ENCODE data around the gene SNTG2. TPM values are rescaled to one million over a fixed set of nuclear protein-coding genes. Genes with fewer than 3 reads are reported as not detected.

Gene SNTG2
- total RNA-seq, 1 experiment from 2014 or later = 20.5 TPM

GRCh38 chr2:1041012-1041805 lies 90.6 kb downstream of the SNTG2 start:
- Mint-ChIP-seq H3K27me3 (ENCODE audit: low read depth) (peaks cover 3% of the 10 kb centered on the region), H3K9me3 (peaks cover 55% of the 10 kb centered on the region), H3K4me3 (no peak overlapping the region), H3K36me3 (peaks cover 52% of the 10 kb centered on the region), H3K27ac (no peak overlapping the region), H3K4me1 (peaks cover 16% of the 10 kb centered on the region)
- ATAC-seq (no peak), DNase-seq (ENCODE audit: low spot score) (no peak)
- POLR2A ChIA-PET = no interaction called here
- TF ChIP-seq SP1 (CRISPR knock-in tag; conservative IDR thresholded peaks at IDR 0.05) (no peak), GRHL2 (CRISPR knock-in tag; IDR thresholded peaks at IDR 0.05; ENCODE audit: insufficient replicate concordance, severe bottlenecking) (no peak), ZNF396 (CRISPR knock-in tag; IDR thresholded peaks at IDR 0.05; ENCODE audit: borderline replicate concordance) (no peak), ELF4 (CRISPR knock-in tag; IDR thresholded peaks at IDR 0.05; ENCODE audit: low read depth) (no peak)
- TF ChIP-seq, protein P1, sequence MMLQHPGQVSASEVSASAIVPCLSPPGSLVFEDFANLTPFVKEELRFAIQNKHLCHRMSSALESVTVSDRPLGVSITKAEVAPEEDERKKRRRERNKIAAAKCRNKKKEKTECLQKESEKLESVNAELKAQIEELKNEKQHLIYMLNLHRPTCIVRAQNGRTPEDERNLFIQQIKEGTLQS (CRISPR knock-in tag; conservative IDR thresholded peaks at IDR 0.05) = no peak
- TF ChIP-seq, protein P2, sequence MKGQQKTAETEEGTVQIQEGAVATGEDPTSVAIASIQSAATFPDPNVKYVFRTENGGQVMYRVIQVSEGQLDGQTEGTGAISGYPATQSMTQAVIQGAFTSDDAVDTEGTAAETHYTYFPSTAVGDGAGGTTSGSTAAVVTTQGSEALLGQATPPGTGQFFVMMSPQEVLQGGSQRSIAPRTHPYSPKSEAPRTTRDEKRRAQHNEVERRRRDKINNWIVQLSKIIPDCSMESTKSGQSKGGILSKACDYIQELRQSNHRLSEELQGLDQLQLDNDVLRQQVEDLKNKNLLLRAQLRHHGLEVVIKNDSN (CRISPR knock-in tag; IDR thresholded peaks at IDR 0.05) = no peak
- CTCF ChIA-PET = no interaction called here

GRCh38 chr2:1045109-1045508 lies 94.5 kb downstream of the SNTG2 start:
- POLR2A ChIA-PET = interaction anchor here (0.5 kb wide), 1 partner anchor 68 kb away, joined by 3 read pairs; no protein-coding TSS in a partner anchor
- Mint-ChIP-seq H3K4me3 (no peak overlapping the region), H3K27ac (peak overlapping the region; percentile 1; the same call in 1 of the 2 replicates), H3K9me3 (peaks cover 90% of the 10 kb centered on the region), H3K4me1 (peaks cover 28% of the 10 kb centered on the region), H3K27me3 (ENCODE audit: low read depth) (peaks cover 11% of the 10 kb centered on the region), H3K36me3 (peaks cover 87% of the 10 kb centered on the region)
- ATAC-seq = no peak
- no peak for DNase-seq (ENCODE audit: low spot score)
- CTCF ChIA-PET = no interaction called here
- TF ChIP-seq ZNF671 (CRISPR knock-in tag; IDR thresholded peaks at IDR 0.05) (no peak), TP53 (CRISPR knock-in tag; IDR thresholded peaks at IDR 0.05) (no peak), ZNF317 (CRISPR knock-in tag; IDR thresholded peaks at IDR 0.05; ENCODE audit: borderline replicate concordance, low read depth) (no peak), MXD4 (CRISPR knock-in tag; IDR thresholded peaks at IDR 0.05; ENCODE audit: borderline replicate concordance) (no peak), FOXJ3 (CRISPR knock-in tag; IDR thresholded peaks at IDR 0.05; ENCODE audit: borderline replicate concordance) (no peak), NFATC4 (CRISPR knock-in tag; IDR thresholded peaks at IDR 0.05) (no peak), HMGA2 (CRISPR knock-in tag; IDR thresholded peaks at IDR 0.05) (no peak), AR (CRISPR knock-in tag; IDR thresholded peaks at IDR 0.05) (no peak), NR2C2 (CRISPR knock-in tag; IDR thresholded peaks at IDR 0.05) (no peak), ZNF396 (CRISPR knock-in tag; IDR thresholded peaks at IDR 0.05; ENCODE audit: borderline replicate concordance) (no peak), ZNF232 (CRISPR knock-in tag; IDR thresholded peaks at IDR 0.05) (no peak), PRDM15 (CRISPR knock-in tag; IDR thresholded peaks at IDR 0.05) (no peak), ESRRA (CRISPR knock-in tag; IDR thresholded peaks at IDR 0.05; ENCODE audit: borderline replicate concordance) (no peak), NR3C1 (CRISPR knock-in tag; conservative IDR thresholded peaks at IDR 0.05; ENCODE audit: low read depth) (no peak)
- TF ChIP-seq, protein P3, sequence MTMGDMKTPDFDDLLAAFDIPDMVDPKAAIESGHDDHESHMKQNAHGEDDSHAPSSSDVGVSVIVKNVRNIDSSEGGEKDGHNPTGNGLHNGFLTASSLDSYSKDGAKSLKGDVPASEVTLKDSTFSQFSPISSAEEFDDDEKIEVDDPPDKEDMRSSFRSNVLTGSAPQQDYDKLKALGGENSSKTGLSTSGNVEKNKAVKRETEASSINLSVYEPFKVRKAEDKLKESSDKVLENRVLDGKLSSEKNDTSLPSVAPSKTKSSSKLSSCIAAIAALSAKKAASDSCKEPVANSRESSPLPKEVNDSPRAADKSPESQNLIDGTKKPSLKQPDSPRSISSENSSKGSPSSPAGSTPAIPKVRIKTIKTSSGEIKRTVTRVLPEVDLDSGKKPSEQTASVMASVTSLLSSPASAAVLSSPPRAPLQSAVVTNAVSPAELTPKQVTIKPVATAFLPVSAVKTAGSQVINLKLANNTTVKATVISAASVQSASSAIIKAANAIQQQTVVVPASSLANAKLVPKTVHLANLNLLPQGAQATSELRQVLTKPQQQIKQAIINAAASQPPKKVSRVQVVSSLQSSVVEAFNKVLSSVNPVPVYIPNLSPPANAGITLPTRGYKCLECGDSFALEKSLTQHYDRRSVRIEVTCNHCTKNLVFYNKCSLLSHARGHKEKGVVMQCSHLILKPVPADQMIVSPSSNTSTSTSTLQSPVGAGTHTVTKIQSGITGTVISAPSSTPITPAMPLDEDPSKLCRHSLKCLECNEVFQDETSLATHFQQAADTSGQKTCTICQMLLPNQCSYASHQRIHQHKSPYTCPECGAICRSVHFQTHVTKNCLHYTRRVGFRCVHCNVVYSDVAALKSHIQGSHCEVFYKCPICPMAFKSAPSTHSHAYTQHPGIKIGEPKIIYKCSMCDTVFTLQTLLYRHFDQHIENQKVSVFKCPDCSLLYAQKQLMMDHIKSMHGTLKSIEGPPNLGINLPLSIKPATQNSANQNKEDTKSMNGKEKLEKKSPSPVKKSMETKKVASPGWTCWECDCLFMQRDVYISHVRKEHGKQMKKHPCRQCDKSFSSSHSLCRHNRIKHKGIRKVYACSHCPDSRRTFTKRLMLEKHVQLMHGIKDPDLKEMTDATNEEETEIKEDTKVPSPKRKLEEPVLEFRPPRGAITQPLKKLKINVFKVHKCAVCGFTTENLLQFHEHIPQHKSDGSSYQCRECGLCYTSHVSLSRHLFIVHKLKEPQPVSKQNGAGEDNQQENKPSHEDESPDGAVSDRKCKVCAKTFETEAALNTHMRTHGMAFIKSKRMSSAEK (CRISPR knock-in tag; IDR thresholded peaks at IDR 0.05; ENCODE audit: borderline replicate concordance) = no peak
- TF ChIP-seq, protein P4, sequence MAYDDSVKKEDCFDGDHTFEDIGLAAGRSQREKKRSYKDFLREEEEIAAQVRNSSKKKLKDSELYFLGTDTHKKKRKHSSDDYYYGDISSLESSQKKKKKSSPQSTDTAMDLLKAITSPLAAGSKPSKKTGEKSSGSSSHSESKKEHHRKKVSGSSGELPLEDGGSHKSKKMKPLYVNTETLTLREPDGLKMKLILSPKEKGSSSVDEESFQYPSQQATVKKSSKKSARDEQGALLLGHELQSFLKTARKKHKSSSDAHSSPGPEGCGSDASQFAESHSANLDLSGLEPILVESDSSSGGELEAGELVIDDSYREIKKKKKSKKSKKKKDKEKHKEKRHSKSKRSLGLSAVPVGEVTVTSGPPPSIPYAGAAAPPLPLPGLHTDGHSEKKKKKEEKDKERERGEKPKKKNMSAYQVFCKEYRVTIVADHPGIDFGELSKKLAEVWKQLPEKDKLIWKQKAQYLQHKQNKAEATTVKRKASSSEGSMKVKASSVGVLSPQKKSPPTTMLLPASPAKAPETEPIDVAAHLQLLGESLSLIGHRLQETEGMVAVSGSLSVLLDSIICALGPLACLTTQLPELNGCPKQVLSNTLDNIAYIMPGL (CRISPR knock-in tag; IDR thresholded peaks at IDR 0.05) = no peak
